NOMO-1 (cell line): Measurements from ENCODE around the gene COA1.
"Not testable (repeated sequence)": the region's sequence is repeated elsewhere in the genome, so short reads cannot be mapped to it uniquely, and the experiment has no call there.

Source experiments
- DNase-seq, 2 experiments: peaks; one replicate each; lab custom pipeline; 2025; ENCODE audit not compliant: unreplicated experiment in 2 of 2; lab: John Stamatoyannopoulos, UW

Gene COA1

GRCh38 chr7:43637114-43637806 lies 92.1 kb downstream of the COA1 start:
- no peak for DNase-seq

GRCh38 chr7:43636093-43636492 lies 93.2 kb downstream of the COA1 start:
- DNase-seq: no peak

- no peak for DNase-seq
Measured at GRCh38 chr7:43634384-43634783, 94.9 kb downstream of the COA1 start.

GRCh38 chr7:43632746-43633145 lies 96.6 kb downstream of the COA1 start:
- no peak for DNase-seq

GRCh38 chr7:43631559-43631958 lies 97.8 kb downstream of the COA1 start:
- DNase-seq: no peak

GRCh38 chr7:43630482-43630881 lies 98.8 kb downstream of the COA1 start:
- DNase-seq: peak in 1 of 2 experiments; percentile 17

GRCh38 chr7:43629857-43630256 lies 99.5 kb downstream of the COA1 start:
- DNase-seq: no peak

- no peak for DNase-seq
Measured at GRCh38 chr7:43628431-43628830, 100.9 kb downstream of the COA1 start.

GRCh38 chr7:43627798-43628197 lies 101.5 kb downstream of the COA1 start:
- DNase-seq: not testable (repeated sequence)

GRCh38 chr7:43626695-43627094 lies 102.6 kb downstream of the COA1 start:
- no peak for DNase-seq

GRCh38 chr7:43625980-43626379 lies 103.3 kb downstream of the COA1 start:
- DNase-seq: no peak

GRCh38 chr7:43625453-43625852 lies 103.9 kb downstream of the COA1 start:
- no peak for DNase-seq

- DNase-seq: no peak
Measured at GRCh38 chr7:43624156-43624555, 105.2 kb downstream of the COA1 start.

GRCh38 chr7:43621729-43622448 lies 107.4 kb downstream of the COA1 start:
- no peak for DNase-seq

GRCh38 chr7:43619213-43620012 lies 109.9 kb downstream of the COA1 start:
- DNase-seq: no peak

GRCh38 chr7:43618073-43618472 lies 111.2 kb downstream of the COA1 start:
- no peak for DNase-seq

- DNase-seq: no peak
Measured at GRCh38 chr7:43616977-43617376, 112.3 kb downstream of the COA1 start.

- no peak for DNase-seq
Measured at GRCh38 chr7:43615558-43616145, 113.7 kb downstream of the COA1 start.

GRCh38 chr7:43612599-43613589 lies 116.4 kb downstream of the COA1 start:
- no peak for DNase-seq

GRCh38 chr7:43612128-43612527 lies 117.2 kb downstream of the COA1 start:
- DNase-seq: no peak
